H9 (cell line): Measurements from ENCODE around the gene MGAT5. TPM values are rescaled to one million over a fixed set of nuclear protein-coding genes. Genes with fewer than 3 reads are reported as not detected.

Experiments
- DNase-seq: peaks from one replicate; pipeline ENCODE4 v3.0.0-alpha.2; 2017
- H2AFZ ChIP-seq: one replicate; pipeline ENCODE4 v1.6.1; 2013; ENCODE audit warnings: mild to moderate bottlenecking, low read length, control low read depth, moderate library complexity
- H2AK5ac ChIP-seq: 2 replicates; pipeline ENCODE4 v1.6.1; 2013; ENCODE audit warnings: low read length, control low read depth, mixed read lengths; ENCODE audit not compliant: insufficient read length
- H2BK120ac ChIP-seq: one replicate; pipeline ENCODE4 v1.6.1; 2013; ENCODE audit warnings: low read depth, mild to moderate bottlenecking, low read length, control low read depth, inconsistent platforms; ENCODE audit not compliant: poor library complexity, severe bottlenecking
- H2BK12ac ChIP-seq: 2 replicates; pipeline ENCODE4 v1.6.1; 2013; ENCODE audit warnings: low read length, control low read depth, mixed read lengths, low read depth; ENCODE audit not compliant: insufficient read length
- H2BK15ac ChIP-seq: 2 replicates; pipeline ENCODE4 v1.6.1; 2013; ENCODE audit warnings: low read depth, low read length, control low read depth
- H2BK20ac ChIP-seq: one replicate; pipeline ENCODE4 v1.6.1; 2013; ENCODE audit warnings: low read depth, mild to moderate bottlenecking, low read length, control low read depth, inconsistent platforms; ENCODE audit not compliant: poor library complexity, severe bottlenecking
- H2BK5ac ChIP-seq: 2 replicates; pipeline ENCODE4 v1.6.1; 2013; ENCODE audit warnings: low read length, control low read depth, mixed read lengths; ENCODE audit not compliant: insufficient read length
- H3K14ac ChIP-seq: 2 replicates; pipeline ENCODE4 v1.6.1; 2013; ENCODE audit warnings: low read length, control low read depth; ENCODE audit not compliant: insufficient read depth
- H3K18ac ChIP-seq: 2 replicates; pipeline ENCODE4 v1.6.1; 2013; ENCODE audit warnings: low read depth, mild to moderate bottlenecking, mixed read lengths, low read length, control low read depth; ENCODE audit not compliant: insufficient read length
- H3K23ac ChIP-seq: 2 replicates; pipeline ENCODE4 v1.6.1; 2013; ENCODE audit warnings: low read length, control low read depth, mixed read lengths, low read depth; ENCODE audit not compliant: insufficient read length
- H3K23me2 ChIP-seq: 2 replicates; pipeline ENCODE4 v1.6.1; 2013; ENCODE audit warnings: low read depth, mild to moderate bottlenecking, mixed read lengths, low read length, control low read depth; ENCODE audit not compliant: insufficient read length, poor library complexity, severe bottlenecking
- H3K27ac ChIP-seq: 2 replicates; pipeline ENCODE4 v1.5.1; 2013; ENCODE audit warnings: low read length, control low read depth, mixed read lengths, low read depth; ENCODE audit not compliant: insufficient read length
- H3K27me3 ChIP-seq: 2 replicates; pipeline ENCODE4 v1.6.1; 2013; ENCODE audit warnings: low read length, control low read depth, inconsistent platforms; ENCODE audit not compliant: insufficient read depth
- H3K4ac ChIP-seq: 2 replicates; pipeline ENCODE4 v1.6.1; 2013; ENCODE audit warnings: low read depth, mild to moderate bottlenecking, control low read depth, inconsistent platforms, low read length, moderate library complexity
- H3K4me1 ChIP-seq: 2 replicates; pipeline ENCODE4 v1.6.1; 2013; ENCODE audit warnings: low read length, control low read depth, inconsistent platforms; ENCODE audit not compliant: insufficient read depth
- H3K4me2 ChIP-seq: 2 replicates; pipeline ENCODE4 v1.6.1; 2013; ENCODE audit warnings: low read length, control low read depth, mixed read lengths; ENCODE audit not compliant: insufficient read length, insufficient read depth
- H3K56ac ChIP-seq: 2 replicates; pipeline ENCODE4 v1.6.1; 2013; ENCODE audit warnings: low read depth, mild to moderate bottlenecking, mixed read lengths, low read length, control low read depth; ENCODE audit not compliant: insufficient read length
- H3K79me1 ChIP-seq: 2 replicates; pipeline ENCODE4 v1.6.1; 2013; ENCODE audit warnings: low read depth, mild to moderate bottlenecking, moderate library complexity, low read length, control low read depth, inconsistent platforms; ENCODE audit not compliant: insufficient read depth, poor library complexity, severe bottlenecking
- H3K79me2 ChIP-seq: 2 replicates; pipeline ENCODE4 v1.6.1; 2013; ENCODE audit warnings: low read length, control low read depth, inconsistent platforms; ENCODE audit not compliant: insufficient read depth
- H3K9ac ChIP-seq: 2 replicates; pipeline ENCODE4 v1.6.1; 2013; ENCODE audit warnings: low read length, control low read depth, mixed read lengths; ENCODE audit not compliant: insufficient read length; ENCODE audit errors: extremely low read depth
- H3K9me3 ChIP-seq: one replicate; pipeline ENCODE4 v1.6.1; 2013; ENCODE audit warnings: low read depth, low read length, inconsistent platforms; ENCODE audit not compliant: control insufficient read depth
- H3T11ph ChIP-seq: one replicate; pipeline ENCODE4 v1.6.1; 2013; ENCODE audit warnings: mild to moderate bottlenecking, low read length, control low read depth, inconsistent platforms
- H4K20me1 ChIP-seq: one replicate; pipeline ENCODE4 v1.6.1; 2013; ENCODE audit not compliant: control insufficient read depth, insufficient read length, insufficient read depth
- H4K5ac ChIP-seq: 2 replicates; pipeline ENCODE4 v1.6.1; 2013; ENCODE audit warnings: low read depth, mild to moderate bottlenecking, mixed read lengths, low read length, control low read depth; ENCODE audit not compliant: insufficient read length
- H4K8ac ChIP-seq: replicated peaks from 2 replicates; pipeline ENCODE4 v1.6.1; 2013; ENCODE audit warnings: low read length, control low read depth, mixed read lengths, low read depth; ENCODE audit not compliant: insufficient read length
- H4K91ac ChIP-seq: 2 replicates; pipeline ENCODE4 v1.6.1; 2013; ENCODE audit warnings: low read depth, mild to moderate bottlenecking, moderate library complexity, mixed read lengths, low read length, control low read depth; ENCODE audit not compliant: insufficient read length
- H3K27ac Mint-ChIP-seq, 3 experiments: 2 replicates in 2 of 3; 3 replicates in 1 of 3; pipeline ENCODE4 v1.8.0; 2020 to 2021; ENCODE audit warnings: mixed read lengths in 3 of 3, mild to moderate bottlenecking in 1 of 3, moderate library complexity in 1 of 3
- H3K27me3 Mint-ChIP-seq: 2 replicates; pipeline ENCODE4 v1.8.0; 2021; ENCODE audit warnings: low read depth, mild to moderate bottlenecking, moderate library complexity, mixed read lengths
- H3K36me3 Mint-ChIP-seq, 3 experiments: 2 replicates in 2 of 3; 3 replicates in 1 of 3; pipeline ENCODE4 v1.8.0; 2020 to 2021; ENCODE audit warnings: low read depth in 3 of 3, mixed read lengths in 3 of 3; ENCODE audit not compliant: insufficient read depth in 1 of 3
- H3K4me1 Mint-ChIP-seq, 2 experiments: 2 replicates each; pipeline ENCODE4 v1.8.0; 2020; ENCODE audit warnings: mixed read lengths in 2 of 2
- H3K4me3 Mint-ChIP-seq, 2 experiments: 2 replicates in 1 of 2; 3 replicates in 1 of 2; pipeline ENCODE4 v1.8.0; 2020 to 2021; ENCODE audit warnings: mild to moderate bottlenecking in 2 of 2, mixed read lengths in 2 of 2, moderate library complexity in 1 of 2
- H3K9me3 Mint-ChIP-seq, 2 experiments: 2 replicates in 1 of 2; 3 replicates in 1 of 2; pipeline ENCODE4 v1.8.0; 2020; ENCODE audit warnings: mild to moderate bottlenecking in 2 of 2, mixed read lengths in 2 of 2, moderate library complexity in 1 of 2
- CTCF ChIP-seq: fragments of 200-600 bp; sonication (generic); conservative IDR thresholded peaks from 3 replicates; pipeline ENCODE4 v1.8.0; 2021; ENCODE audit warnings: antibody characterized with exemption, mild to moderate bottlenecking
- WGBS: extraction: QIAGEN DNeasy Blood & Tissue Kit; methylation state at CpG from one replicate; pipeline ENCODE4 v1.1.7; 2013; ENCODE audit warnings: missing lambda C conversion rate, low lambda C conversion rate, mixed read lengths; ENCODE audit not compliant: insufficient read length; ENCODE audit errors: extremely low coverage; 5-methylcytosine and 5-hydroxymethylcytosine counted together
- total RNA-seq: library from RNA; stranded (reverse); gene quantifications from 2 replicates; pipeline ENCODE4 v1.2.1, GENCODE V29; 2021

The MGAT5 gene
- total RNA-seq, 1 experiment from 2014 or later, result 25.7 TPM

GRCh38 chr2:134300585-134300984 is 46.7 kb downstream of the MGAT5 start:
- Mint-ChIP-seq H3K4me3 (no peak overlapping the region), H3K27me3 (no peaks in the 10 kb centered on the region), H3K4me1 (peaks cover 20 to 23% of the 10 kb centered on the region in 2 experiments), H3K27ac (no peak overlapping the region), H3K9me3 (no peaks in the 10 kb centered on the region; a peak in 1 of 5 replicates), H3K36me3 (no peaks in the 10 kb centered on the region)
- Histone ChIP-seq H4K91ac (no peak overlapping the region), H3K9ac (no peak overlapping the region), H3K79me1 (no peaks in the 10 kb centered on the region), H2BK120ac (no peak overlapping the region), H3K14ac (no peak overlapping the region), H4K5ac (no peak overlapping the region), H4K20me1 (no peaks in the 10 kb centered on the region), H3K4me2 (no peak overlapping the region), H2BK20ac (no peak overlapping the region), H2BK5ac (no peak overlapping the region), H4K8ac (no peak overlapping the region), H3K79me2 (no peaks in the 10 kb centered on the region), H3T11ph (no peak overlapping the region), H2BK15ac (no peak overlapping the region), H3K27me3 (no peaks in the 10 kb centered on the region), H2BK12ac (no peak overlapping the region), H3K4me1 (peaks cover 3% of the 10 kb centered on the region; the same call in 1 of the 2 replicates), H3K27ac (no peak overlapping the region), H3K23me2 (no peaks in the 10 kb centered on the region), H3K56ac (no peak overlapping the region), H2AFZ (no peak overlapping the region), H2AK5ac (no peak overlapping the region), H3K18ac (no peak overlapping the region), H3K23ac (no peak overlapping the region), H3K9me3 (no peaks in the 10 kb centered on the region), H3K4ac (no peak overlapping the region)
- DNase-seq, result no peak
- no peak for TF ChIP-seq CTCF
- WGBS, result no CpG with 5 or more reads among the region's 1 CpG
